Measurements from ENCODE around the gene MUC3A.

The MUC3A gene

GRCh38 chr7:100947792-100948191, 1.5 kb upstream of the MUC3A start:
- no peak for DNase-seq

DNA sequence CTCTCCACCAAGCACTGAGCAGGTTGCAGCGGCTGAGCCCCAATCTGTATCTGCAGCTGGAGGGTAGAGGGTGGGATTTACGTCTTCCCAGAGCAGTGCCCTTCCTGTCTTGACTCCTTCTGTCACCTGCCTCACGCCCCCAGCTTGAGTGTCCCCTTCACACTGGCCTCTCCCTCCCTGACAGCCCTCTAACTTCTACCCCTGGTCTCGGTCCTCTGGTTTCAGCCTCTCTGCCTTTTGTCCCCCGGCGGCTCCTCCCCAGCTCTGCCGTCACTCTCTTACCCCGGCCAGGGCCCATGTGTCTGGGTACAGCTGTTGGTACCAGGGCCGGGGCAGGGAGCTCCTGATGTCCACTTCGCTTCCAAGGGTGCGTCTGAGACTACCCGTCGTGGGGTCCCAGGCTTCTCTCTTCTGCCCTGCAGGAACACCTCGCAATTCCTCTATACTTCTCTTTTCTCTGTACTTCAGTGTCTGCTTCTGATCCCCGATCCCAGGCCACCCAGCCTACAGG, 654 bp downstream of the MUC3A start:
- DNase-seq = no peak

DNA sequence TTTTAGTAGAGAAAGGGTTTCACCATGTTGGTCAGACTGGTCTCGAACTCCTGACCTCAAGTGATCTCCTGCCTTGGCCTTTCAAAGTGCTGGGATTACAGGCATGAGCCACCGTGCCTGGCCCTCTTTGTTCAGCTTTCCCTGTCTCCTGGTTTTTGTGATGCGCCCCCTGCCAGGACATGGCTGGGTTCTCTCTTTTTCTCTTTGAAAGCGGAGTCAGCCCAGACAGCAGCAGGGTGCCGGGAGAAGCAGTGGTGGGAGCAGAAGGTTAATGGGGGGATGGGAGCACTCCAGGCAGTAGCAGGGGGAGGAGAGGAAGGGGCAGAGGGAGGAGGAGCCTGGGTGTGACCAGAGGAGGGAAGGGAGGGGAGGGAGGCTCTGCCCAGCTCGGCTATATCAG, 1.8 kb downstream of the MUC3A start:
- DNase-seq = no peak

- no peak for DNase-seq
Observed at GRCh38 chr7:100951888-100952560, 2.7 kb downstream of the MUC3A start.

- DNase-seq = no peak
Observed at GRCh38 chr7:100952641-100953040, 3.3 kb downstream of the MUC3A start.

DNA sequence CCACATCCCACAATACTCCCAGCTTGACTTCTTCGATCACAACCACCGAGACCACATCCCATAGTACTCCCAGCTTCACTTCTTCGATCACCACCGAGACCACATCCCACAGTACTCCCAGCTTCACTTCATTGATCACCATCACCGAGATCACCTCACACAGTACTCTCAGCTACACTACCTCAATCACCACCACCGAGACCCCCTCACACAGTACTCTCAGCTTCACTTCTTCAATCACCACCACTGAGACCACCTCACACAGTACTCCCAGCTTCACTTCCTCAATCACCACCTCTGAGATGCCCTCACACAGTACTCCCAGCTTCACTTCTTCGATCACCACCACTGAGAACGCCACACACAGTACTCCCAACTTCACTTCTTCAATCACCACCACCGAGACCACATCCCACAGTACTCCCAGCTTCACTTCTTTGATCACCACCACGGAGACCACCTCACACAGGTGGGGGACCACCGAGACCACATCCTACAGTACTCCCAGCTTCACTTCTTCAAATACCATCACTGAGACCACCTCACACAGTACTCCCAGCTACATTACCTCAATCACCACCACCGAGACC, 8.6 kb downstream of the MUC3A start:
- DNase-seq = no peak

GRCh38 chr7:100959894-100960293, 10.6 kb downstream of the MUC3A start:
- no peak for DNase-seq

GRCh38 chr7:100962537-100962936, 13.2 kb downstream of the MUC3A start:
- no peak for DNase-seq

- no peak for DNase-seq
Observed at GRCh38 chr7:100963386-100963785, 14.1 kb downstream of the MUC3A start.

- no peak for DNase-seq
Observed at GRCh38 chr7:100963874-100964273, 14.5 kb downstream of the MUC3A start.

GRCh38 chr7:100964630-100965029, 15.3 kb downstream of the MUC3A start:
- DNase-seq = no peak

DNA sequence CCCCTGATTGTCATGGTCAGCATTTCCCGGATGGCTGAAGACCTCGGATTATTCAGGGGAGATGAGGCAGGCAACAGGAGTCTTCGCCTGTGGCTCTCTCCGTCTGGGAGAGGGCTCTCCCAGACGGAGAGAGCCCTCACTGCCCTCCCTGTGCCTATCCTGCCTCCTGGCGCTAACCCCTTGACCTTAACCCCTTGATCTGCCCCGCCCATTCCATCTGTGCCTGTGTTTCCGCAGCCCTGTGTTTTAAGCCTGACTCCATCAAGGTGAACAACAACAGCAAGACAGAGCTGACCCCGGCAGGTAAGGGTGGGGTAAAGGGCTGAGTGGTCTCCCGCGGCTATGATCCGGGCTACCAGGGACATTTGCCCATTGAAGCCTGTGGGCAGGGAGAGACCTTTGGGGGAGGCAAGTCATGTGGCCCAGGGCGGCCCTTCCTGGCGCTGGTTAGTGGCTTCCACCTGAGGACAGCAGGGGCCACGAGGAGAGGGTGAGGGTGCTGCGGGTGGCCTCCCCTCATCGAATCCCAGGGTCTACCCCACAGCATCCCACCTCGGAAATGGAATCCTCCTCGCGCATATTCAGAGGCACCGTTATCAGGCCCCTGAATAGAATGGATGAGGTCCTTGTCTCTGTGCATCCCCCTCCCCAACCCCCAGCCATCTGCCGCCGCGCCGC, 15.8 kb downstream of the MUC3A start:
- no peak for DNase-seq

DNA sequence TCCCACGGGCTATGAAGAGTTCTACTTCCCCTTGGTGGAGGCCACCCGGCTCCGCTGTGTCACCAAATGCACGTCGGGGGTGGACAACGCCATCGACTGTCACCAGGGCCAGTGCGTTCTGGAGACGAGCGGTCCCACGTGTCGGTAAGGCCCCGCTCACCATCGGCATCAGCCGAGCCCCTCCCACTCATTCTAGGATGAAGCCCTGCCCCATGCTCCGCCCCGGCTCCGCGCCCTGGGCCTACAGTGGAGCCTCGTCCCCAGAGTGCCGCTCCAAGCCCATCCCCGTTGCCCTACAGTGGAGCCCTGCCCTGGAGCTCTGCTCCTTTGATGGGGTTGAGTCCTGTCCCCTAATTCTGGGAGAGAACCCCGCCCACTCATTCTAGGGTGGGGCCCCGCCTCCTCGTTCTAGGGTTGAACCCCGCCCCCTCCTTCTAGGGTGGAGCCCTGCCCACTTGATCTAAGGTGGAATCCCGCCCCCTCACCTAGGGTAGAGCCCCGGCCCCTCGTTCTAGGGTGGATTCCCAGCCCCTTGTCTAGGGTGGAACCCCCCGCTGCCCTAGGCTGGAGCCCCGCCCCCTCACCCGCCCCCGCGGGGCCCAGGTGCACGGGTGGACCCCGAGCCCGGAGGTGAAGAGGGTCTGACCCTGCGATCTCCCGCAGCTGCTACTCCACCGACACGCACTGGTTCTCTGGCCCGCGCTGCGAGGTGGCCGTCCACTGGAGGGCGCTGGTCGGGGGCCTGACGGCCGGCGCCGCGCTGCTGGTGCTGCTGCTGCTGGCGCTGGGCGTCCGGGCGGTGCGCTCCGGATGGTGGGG, 16.6 kb downstream of the MUC3A start:
- DNase-seq = no peak

- no peak for DNase-seq
Observed at GRCh38 chr7:100966542-100967291, 17.4 kb downstream of the MUC3A start.

- DNase-seq = no peak
Observed at GRCh38 chr7:100967292-100967863, 18.0 kb downstream of the MUC3A start.

DNA sequence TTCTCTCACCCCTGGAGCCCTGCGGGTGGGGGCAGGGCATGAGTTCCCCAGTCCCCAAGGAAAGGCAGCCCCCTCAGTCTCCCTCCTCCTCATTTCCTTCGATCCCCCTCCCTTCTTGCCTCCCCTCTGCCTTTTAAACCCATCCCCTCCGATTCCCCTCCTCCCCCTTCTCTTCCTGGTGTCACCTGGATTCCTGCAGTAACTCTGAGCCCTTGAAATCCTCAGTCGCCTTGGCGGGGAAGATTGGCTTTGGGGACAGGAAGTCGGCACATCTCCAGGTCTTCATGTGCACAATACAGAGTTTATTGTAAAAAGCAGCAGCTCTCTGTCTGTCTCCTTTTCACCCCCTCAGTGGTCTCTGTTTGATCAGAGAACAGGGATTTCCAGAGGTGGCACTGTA, 18.7 kb downstream of the MUC3A start:
- no peak for DNase-seq

DNA sequence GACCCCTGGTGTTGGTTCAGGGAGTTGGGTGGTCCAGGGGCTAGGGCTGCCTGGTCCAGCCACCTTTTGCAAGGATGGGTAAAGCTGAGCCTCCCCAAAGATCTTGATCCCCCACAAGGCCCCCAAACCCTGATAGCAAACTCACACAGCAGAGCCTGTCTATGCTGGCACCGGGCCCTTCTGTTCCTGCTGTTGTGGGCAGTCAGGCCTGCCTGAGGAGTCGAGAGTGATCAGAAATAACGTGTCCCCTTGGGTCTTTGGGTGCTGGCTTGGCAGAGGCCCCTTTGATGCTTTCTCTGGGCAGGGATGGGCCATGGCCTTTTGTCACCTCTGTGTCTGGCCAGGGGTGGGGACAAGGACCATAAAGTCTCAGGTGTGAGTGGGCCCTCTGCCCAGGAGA, 19.3 kb downstream of the MUC3A start:
- DNase-seq = no peak

- no peak for DNase-seq
Observed at GRCh38 chr7:100969066-100969615, 19.8 kb downstream of the MUC3A start, which contains the start of gene MUC12. Gene MUC12 (plus strand): TSS chr7:100969565. CDS start chr7:100969623, 58 bp downstream.

- DNase-seq = no peak
Observed at GRCh38 chr7:100971111-100972001, 22.0 kb downstream of the MUC3A start.

DNA sequence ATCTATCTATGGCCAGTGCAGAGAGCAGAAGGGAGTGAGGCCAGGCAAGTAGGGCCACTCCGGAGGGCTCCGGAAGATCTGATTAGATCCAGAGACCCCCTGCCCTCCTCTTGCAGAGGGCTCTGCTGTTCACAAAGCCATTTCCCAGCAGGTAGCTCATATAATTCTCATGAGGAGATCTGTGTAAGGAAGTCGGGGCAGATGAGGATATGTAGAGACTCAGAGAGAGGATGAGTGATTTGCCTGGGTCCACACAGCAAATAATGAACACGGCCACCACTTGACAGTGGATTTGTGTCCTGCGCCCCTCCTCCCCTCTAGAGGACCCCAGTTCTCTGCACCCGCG, 22.6 kb downstream of the MUC3A start:
- no peak for DNase-seq

GRCh38 chr7:100974021-100974420, 24.7 kb downstream of the MUC3A start:
- DNase-seq = no peak

All from SHP77 treated with DMSO at 0.1 percent for 48 hours (cell line).